Activated T-helper 1 cell treated with Interleukin-2 at 50 U/mL for 16 hours (primary cell): Measurements from ENCODE around the gene PUS3.
A peak's percentile ranks its signal among the peaks of the same experiment; 100 is the strongest.
"Not testable (repeated sequence)": the region's sequence is repeated elsewhere in the genome, so short reads cannot be mapped to it uniquely, and the experiment has no call there.

Source experiments
- DNase-seq: peaks from one replicate; pipeline ENCODE4 v3.0.0-alpha.2; 2020; ENCODE audit warnings: low read depth

Gene PUS3

DNA sequence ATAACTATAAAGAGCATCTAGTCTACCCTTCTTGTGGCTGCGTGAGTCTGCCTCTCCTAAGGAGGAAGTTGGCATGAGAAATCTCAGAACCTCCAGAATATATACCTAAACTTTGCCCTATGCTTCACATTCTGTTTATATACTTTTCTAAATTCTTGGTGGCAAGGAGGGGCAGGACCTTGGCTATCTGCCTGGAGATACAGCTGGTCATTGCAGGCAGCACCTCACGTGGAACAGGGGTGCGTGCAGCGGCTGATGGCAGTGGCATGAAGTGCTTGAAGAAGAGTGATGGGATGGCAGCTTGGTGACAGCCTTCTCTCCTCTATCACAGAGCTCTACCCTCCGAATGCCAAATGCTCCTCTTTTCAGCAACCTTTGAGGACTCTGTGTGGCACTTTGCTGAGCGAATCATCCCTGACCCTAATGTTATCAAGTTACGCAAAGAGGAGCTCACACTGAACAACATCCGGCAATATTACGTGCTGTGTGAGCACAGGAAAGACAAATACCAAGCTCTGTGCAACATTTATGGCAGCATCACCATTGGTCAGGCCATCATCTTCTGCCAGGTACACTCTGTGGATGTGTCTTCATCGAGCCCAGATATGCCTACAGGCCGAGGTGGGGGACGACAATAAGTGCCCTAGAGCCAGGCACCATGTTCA is 13.8 kb upstream of the PUS3 start:
- no peak for DNase-seq

DNA sequence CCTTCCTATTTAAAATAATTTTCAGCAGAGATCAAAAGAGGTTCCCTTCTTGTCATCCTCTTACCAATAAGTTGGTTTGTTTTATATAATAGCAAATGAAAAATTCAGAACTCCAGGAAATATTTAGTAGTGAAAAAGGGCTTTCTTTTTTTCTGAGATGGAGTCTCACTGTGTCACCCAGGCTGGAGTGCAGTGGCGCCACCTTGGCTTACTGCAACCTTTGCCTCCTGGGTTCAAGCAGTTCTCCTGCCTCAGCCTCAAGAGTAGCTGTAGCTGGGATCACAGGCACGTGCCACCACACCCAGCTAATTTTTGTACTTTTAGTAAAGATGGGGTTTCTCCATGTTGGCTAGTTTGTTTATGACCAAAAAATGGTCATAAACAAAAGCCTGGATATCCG is 11.6 kb upstream of the PUS3 start:
- DNase-seq, result not testable (repeated sequence)

DNA sequence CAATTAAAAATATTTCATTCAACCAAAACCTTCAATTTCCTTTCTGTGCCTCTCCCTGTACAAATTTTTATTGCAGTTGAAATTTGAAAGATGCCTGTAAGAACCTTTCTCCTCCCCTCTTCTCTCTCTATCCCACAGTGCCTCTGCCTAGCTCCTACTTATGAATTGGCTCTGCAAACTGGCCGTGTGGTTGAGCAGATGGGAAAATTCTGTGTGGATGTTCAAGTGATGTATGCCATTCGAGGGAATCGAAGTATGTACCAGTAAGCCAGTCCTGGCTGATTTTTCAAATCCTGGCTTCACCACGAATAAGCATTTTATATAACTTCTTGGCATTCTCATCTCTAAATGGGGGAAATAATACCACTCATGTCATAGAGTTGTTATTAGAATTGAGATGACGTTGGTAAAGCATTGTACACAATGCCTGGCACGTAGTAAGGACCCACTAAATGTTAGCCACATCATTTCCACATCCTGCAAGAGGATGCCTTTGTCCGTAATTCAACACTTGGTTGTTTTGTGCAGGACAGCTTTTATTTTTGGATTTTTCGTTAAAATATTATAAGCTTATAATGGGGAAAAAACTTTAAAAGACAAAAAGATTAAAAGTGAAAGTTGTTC is 7.3 kb upstream of the PUS3 start:
- DNase-seq, result no peak

DNA sequence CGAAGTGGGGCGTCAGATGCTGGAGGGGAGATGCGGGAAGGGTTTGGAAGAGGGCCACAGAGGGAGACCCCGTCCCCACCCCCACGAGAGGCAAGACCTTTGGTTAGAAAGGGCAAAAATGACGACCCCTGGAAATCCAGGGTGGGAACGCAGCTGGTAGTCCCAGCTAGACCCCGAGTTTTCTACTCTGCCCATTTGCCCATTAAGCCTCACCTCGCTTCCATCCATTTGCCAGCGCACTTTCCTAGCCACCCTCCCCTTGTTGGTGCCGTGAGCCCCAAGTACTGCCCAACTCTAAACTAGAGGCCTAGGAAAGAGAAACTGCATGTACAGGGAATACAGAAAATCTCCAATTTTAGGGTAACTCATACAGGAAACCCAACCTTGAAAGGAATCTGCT is 1.7 kb upstream of the PUS3 start:
- DNase-seq, result no peak

DNA sequence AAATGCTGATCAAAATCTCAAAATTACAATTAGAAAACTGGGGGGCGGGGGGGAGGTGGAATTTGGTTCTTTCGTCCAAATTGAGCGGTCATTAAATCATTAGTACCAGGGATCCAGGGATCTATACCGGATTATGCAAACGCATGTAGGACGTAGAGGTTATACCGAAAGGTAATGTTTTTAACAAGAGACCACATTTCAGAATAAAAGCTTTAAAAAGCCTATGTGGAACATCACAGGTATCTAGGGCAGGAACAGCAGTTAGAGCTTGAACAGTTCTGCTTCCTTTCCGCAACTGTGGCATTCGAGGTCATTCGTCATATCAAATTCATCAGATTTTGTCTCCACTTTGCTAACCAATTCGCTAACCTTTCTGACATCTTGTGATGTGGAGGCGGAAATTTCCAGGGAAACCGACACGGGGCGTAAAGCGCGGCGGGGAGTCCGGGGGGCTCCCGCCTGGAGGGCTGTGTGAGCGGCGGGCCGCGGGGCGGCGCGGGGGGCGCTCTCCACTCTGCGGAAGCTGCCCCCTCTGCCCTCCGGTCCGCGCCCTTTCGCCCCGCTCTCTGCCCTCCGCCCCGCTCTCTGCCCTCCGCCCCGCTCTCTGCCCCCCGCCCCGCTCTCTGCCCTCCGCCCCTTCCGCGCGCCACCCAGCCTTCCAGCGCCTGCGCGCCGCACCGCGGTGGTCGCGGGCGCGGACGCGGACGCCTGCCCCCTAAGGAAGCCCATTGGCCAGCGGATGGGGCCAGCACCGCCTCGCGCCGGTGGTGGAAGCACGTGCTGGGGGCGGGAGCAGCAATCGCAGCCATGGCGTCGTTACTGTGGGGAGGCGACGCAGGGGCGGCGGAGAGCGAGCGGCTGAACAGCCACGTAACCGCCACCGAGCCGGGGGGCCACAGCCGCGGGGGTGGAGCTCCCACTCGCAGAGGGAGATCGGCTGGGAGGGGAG is 979 bp upstream of the PUS3 start, which contains the start of gene DDX25:
Gene DDX25 (plus strand): TSS at position 798 of the 949 bp plus-strand sequence. CDS start 10 bp downstream, at position 808.
- DNase-seq, result no peak

DNA sequence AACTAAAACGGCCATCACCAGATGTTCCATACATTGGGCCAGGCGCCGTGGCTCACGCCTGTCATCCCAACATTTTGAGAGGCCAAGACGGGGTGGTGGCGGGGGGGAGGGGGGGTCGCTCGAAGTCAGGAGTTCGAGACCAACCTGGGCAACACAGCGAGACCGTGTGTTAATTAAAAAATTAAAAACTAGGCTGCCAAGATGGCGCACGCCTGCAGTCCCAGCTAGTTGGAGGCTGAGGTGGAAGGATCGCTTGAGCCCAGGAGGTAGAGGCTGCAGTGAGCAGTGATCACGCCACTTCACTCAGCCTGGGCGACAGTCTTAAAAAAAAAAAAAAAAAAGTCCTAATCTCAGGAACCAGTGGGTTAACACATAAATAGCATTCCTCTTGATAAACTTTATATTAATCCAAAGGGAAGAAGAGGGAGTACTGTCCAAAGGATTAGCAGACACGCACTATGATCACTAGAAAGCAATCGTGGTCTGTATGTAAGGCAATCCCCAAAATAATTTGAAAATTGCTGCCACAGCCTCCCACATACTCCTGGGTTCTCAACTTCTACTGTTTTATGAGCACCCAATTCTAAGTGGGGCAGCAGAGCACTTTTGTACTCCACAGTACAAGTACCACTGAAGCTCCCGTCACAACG is 604 bp downstream of the PUS3 start:
- DNase-seq, result no peak

DNA sequence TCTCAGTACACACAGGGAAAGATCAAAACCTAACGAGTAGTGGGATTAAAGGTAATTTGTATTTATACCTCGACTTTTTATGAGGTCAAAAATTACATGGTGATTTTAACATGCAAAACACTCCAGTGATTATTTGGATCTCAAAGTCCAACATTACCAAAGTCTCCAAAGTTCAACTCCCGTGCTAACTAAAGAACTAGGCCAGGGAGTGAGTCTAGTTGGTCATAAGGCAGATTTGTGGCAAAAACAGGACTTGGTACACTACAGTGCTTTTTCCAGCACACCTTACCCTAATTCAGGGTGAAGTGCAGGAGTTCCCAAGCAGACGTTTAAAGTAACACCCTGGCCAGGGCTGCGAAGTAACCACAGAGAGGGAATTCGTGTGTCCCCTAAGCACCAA is 1.1 kb downstream of the PUS3 start:
- no peak for DNase-seq

DNA sequence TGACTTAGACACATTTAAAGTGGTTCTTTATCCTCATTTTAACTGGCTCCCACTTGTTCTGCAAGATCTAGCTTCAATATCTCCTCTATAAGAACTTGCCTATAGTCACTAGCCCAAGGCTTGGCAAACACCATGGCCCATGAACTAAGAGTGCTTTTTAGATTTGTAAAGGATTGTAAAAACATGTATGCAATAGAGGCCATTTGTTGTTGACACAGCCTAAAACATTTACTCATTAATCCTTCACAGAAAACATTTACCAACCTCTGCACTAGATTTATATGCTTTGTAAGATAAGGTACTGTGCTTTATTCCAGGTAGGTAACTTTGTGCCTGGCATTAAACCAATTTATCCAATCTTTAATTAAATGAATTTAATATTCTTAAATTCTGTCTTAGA is 10.0 kb downstream of the PUS3 start:
- no peak for DNase-seq

DNA sequence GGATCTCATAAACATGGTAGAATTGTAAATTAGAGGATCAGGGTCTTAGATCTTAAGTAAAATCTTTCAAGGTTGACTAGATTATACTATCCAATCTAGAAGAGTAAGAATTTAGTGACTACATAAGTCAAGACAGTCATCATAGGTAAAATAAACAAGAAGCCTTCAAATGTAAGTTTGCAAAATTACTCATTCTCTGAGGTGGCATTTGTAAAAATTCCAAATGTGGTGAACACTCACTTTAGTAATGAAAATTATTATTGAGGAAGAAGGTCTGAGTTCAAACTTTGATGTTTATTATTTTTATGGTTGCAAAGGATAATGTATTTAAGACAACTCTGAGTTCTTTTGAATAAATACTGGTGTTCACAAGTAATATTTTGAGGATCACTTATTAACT is 10.9 kb downstream of the PUS3 start:
- no peak for DNase-seq

DNA sequence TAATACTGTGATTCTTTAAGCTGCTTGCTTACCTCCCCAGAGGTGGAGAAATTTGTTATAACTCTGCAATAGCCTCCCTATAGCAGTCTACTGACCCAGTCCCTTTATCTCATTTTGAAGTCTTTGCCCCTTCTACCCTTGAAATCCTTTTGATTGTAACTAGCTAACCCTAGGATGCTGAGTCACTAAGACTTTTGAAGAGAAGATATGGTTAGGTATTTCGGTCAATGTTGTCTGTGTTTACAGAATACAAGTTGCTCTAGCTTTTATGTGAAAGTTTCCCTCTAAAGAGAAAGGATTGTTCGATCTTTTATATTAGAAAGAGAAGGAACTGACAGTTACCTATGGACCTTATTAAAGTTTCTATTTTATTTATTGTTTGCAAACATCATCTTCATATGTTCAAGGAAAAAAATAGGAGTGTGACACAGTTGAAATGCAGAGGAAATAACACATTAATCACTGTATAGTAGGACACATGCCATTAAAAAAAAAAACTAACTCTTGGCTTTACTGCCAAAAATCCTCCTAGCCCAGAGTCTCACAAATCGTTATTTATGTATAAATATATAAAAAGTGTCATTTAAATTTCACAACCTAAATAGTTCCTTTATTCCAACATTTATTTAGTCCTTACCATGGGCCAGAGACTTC is 12.4 kb downstream of the PUS3 start:
- no peak for DNase-seq

DNA sequence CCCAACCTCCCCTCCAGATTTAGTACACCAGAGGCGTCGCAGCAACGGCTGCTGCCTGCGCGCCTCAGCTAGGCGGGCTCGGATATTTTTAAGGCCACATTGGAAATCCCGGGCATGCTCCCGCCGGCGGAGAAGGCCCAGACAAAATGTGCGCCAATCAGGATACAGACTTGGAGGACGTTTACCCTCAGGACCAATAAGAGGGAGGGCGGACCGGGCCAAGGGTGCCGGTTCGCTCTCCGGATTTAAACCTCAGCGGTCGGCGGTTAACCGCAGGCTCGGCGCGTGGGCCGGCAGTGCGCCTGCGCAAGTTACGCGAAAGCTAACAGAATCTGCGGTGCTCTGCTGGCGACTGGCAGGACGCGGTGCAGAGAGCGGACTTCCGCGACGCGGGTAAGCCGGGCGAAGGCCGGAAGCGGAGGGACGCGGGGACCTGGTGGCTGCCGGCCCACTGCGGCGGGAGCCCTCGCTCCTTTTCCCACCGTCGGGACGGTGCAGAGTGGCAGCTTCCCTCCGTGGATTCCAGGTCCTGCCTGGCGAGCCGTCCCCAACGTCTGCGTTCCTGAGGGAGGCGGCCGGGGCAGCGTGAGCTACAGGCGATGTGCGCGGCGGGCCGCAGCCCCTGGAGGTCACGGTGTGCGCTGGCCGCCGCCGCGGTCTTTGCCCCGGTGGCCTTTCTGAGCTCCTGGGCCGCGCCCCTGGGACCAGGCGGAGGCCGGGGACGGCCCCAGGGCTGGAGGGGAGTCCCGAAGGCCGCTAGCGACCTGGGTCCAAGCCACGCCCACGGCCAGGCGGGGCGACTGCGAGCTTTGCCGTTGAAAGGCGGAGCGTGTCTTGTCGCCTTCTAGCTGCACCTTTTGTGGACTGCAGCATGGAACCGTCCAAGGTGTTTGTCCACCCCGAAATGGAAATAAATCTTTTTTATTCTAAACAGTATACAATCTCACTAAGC is 15.4 kb downstream of the PUS3 start, which contains the start of gene HYLS1:
Gene HYLS1 (plus strand): TSS at position 296 of the 952 bp plus-strand sequence. CDS start 11,701 bp downstream, outside the sequence.
- DNase-seq, result peak; percentile 92

DNA sequence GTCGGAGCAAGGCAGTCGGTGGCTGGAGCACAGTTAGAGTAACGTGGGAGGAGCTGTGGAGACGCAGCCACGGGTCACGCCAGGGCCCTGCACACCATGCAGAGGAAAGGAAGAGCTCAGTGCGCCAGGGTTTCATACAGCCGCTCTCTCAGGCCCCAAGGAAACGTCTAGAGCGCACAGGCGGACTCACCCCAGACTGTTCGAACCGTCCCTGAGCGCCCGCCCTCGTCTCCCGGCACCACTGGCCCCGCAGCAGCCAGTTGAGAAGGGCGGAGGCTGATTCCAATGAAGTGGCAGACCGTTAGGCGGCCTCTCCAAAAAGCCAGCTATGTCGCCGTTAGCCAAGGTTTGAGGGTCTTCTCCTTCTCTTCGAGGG is 16.0 kb downstream of the PUS3 start:
- no peak for DNase-seq

DNA sequence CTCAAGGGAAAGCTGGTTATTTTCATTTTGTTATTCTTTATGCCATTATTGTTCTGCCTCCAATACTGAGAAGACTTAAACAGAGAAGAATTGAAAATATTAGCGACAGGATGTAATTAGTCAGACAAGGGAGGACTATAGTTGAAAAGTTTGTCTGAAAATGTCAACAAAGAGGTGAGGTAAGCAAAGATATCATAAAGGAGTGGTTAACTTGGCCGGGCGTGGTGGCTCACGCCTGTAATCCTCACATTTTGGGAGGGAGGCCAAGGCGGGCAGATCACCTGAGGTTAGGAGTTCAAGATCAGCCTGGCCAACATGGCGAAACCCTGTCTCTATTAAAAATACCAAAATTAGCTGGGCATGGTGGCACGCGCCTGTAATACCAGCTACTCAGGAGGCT is 19.6 kb downstream of the PUS3 start:
- no peak for DNase-seq

DNA sequence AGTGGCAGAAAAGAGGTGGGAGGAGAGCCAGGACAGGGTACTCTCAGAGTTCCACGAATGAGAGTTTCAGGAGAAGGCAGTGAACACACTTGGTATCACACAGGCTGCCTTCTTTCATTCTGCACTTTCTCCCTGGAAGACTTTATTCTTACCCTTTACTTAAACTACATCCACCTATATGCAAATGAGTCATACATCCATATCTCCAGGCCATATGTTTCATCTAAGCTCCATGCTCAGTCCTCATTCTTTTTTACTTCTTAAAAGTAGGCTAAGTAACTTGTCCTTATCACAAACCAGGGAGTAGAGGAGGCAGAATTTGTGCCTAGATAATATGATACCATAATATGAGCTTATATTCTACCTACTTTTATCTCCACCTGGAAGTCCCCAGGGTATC is 21.7 kb downstream of the PUS3 start:
- no peak for DNase-seq

DNA sequence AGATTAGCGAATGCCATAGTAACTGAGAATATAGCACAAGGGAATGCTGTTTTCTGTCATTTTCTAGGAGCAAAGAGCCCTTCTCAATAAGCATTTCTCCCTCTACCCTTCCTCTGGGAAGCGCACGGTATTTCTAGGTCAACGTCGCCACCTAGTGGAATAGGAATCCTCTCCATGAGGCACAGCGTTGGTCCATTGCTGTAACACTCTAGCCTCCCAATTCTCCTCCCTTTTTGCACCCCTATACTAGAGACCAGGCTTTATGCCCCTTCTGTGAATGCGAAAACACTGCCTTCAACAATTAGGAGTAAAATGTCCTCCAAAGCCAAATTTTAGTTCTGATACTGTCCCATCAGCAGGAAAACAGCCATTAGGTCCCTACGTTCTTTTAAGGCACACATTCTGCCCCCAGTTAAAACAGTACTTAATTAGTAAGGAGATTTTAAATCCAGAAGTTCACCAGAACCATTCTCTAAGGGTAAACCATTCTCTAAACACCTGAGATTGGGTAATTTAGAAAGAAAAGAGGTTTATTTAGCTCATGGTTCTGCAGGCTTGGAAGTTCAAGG is 28.4 kb downstream of the PUS3 start:
- no peak for DNase-seq

DNA sequence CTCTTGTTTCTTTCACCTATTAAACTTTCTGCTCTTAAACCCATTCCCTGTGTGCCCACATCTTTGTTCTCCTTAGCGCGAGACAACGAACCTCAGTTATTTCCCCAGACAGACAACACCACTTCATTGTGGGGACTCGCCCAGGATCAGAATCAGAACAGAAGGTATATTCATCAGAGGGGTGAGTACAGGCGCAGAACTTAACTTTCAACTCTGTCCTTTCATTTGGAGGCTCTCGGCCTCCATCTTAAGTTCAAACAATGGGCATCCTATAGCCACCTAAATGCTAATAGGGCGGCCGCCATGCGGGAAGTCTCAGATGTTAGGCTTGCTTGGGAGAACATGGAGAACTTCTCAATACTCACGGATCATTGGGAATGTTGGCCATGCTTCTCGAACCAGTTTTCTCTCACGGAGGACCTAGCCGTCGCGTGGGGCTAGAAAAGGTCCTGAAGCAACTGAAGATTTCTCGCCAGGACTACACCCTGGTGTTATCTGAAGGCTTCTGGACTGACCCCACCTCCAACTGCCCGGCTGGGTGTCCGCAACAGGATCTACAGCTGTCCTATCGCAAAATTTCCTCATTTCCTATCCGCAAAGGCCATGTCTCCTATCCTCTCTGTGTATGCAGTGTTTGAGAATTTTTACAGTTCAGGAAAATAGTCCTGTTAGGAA is 29.0 kb downstream of the PUS3 start:
- DNase-seq, result no peak

DNA sequence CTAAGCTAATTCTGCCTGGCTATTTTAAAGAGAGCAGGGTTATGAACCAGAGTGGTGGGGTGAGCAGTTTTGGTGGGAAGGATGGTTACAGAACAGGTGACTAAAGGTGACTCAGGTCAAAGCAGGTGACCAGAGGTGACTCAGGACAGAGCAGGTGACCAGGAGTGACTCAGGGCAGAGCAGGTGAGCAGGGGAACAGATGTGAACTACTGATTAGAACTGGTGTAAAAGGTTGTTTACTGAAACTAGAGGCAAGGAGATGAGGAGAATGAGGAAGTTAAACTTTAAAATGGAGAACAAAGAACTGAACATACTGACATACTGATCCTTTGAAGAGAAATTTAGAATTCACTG is 30.9 kb downstream of the PUS3 start:
- DNase-seq, result no peak

DNA sequence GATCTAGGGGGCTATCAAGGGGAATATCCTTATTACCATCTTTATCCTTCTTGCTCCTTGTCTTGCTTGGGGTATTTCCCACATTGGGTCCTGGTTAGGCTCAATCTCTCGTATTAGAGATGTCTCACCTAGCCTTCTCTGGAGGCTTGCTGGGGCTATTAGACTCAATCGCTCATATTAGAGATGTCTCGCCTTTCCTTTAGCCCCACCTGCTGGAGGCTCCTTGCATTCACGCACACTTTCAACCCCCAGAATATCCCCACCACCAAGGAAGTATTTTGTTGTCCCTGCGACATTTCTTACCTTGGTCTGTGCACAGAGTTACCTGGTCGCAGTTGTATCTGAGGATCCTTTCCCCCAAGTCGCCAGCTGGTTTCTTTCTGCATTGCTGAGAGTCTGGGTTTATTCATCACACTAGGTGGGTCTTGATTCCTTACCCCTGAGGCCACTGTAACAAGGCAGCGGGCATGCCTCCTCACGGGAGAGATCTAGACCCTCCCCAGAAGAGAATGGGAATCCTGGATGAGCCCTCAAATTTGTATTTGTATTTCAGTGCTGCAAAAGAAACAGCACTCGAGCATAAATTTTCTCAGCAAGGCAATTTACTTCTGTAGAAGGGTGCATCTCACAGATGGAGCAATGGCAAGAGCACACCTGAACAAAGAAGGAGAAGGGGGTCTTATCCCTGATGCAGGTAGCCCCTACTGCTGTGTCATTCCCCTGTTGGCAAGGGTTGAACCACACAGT is 31.4 kb downstream of the PUS3 start:
- no peak for DNase-seq

DNA sequence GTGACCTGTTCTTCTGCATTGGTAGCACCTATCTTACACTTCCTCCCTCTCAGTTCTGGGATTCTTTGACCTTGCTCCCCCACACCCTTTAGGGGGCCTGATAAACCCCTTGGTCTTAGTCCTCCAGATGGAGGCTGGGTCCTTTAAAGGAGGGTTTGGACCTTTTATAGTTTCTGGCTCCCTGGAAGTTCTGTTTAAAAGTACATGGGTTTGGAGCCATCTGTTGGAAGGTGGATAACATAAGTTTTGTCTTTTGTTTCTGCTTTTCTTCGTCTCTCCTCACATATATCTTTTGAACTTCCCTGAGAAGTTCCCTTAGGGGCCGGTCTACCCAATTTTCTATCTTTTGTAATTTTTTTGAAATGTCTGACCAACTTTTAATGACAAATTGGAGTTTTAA is 33.5 kb downstream of the PUS3 start:
- no peak for DNase-seq
